Spinal cord (tissue), 10 donors: Measurements from ENCODE around the gene OGFOD3. TPM values are rescaled to one million over a fixed set of nuclear protein-coding genes. Genes with fewer than 3 reads are reported as not detected.
"Not testable (repeated sequence)": the region's sequence is repeated elsewhere in the genome, so short reads cannot be mapped to it uniquely, and the experiment has no call there.

Experiments used
- DNase-seq, 6 donors: peaks; one replicate each; pipeline versions ENCODE4 v3.0.0 to v3.0.0-alpha.2; 2013 to 2015; ENCODE audit warnings: low spot score in 6 of 6, low read depth in 4 of 6
- H3K27ac ChIP-seq: one replicate; pipeline ENCODE4 v1.5.1; 2013; ENCODE audit warnings: low read depth, low read length, control low read depth
- H3K27me3 ChIP-seq: one replicate; pipeline ENCODE4 v1.6.1; 2013; ENCODE audit warnings: low read length; ENCODE audit not compliant: control insufficient read depth, insufficient read depth
- H3K36me3 ChIP-seq: one replicate; pipeline ENCODE4 v1.6.1; 2013; ENCODE audit warnings: low read length; ENCODE audit not compliant: control insufficient read depth, insufficient read depth
- H3K4me1 ChIP-seq: one replicate; pipeline ENCODE4 v1.6.1; 2013; ENCODE audit warnings: low read length; ENCODE audit not compliant: control insufficient read depth, insufficient read depth
- H3K4me3 ChIP-seq: one replicate; pipeline ENCODE4 v1.5.1; 2013; ENCODE audit warnings: low read depth, low read length, control low read depth
- H3K9me3 ChIP-seq: one replicate; pipeline ENCODE4 v1.6.1; 2013; ENCODE audit warnings: low read length; ENCODE audit not compliant: control insufficient read depth, insufficient read depth
- WGBS: methylation state at CpG from one replicate; pipeline ENCODE4 v1.1.5; 2013; ENCODE audit warnings: missing lambda C conversion rate; ENCODE audit not compliant: insufficient coverage; 5-methylcytosine and 5-hydroxymethylcytosine counted together
- polyA plus RNA-seq, 2 donors: library from polyadenylated mRNA; unstranded; fragments of 120-200 nt; gene quantifications; one replicate each; pipeline ENCODE4 v1.2.1, GENCODE V29; 2013; ENCODE audit not compliant: insufficient read length in 2 of 2
- total RNA-seq, 2 donors: library from RNA; depleted of rRNA in 1 of 2; stranded (reverse); fragments of 120-200 nt in 1 of 2; fragments of >200 nt in 1 of 2; gene quantifications; one replicate each; pipeline versions ENCODE4 v1.2.3 to v1.2.4, GENCODE V29; 2013 to 2014
- donor health status: healthy.

The OGFOD3 gene
- total and polyA plus RNA-seq, 4 donors: 12.5 to 31.1 (median 27.2) TPM

DNA sequence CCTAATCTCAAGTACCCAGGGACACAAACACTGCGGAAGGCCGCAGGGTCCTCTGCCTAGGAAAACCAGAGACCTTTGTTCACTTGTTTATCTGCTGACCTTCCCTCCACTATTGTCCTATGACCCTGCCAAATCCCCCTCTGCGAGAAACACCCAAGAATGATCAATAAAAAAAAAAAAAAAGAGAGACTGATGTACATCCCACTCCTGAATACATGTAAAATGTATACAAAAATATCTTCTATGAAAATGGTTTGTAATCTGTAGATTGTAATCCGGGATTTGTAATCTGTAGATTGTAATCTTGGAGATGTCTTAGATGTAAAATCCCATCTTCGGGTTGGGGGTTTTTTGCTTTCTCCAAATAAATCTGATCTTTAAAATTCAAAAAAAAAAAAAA lies 41.1 kb downstream of the OGFOD3 start:
- not testable (repeated sequence) for H3K27ac ChIP-seq, DNase-seq, H3K36me3 ChIP-seq, H3K4me3 ChIP-seq, H3K9me3 ChIP-seq
- Histone ChIP-seq H3K4me1 (peaks cover 18% of the 10 kb centered on the region), H3K27me3 (peaks cover 35% of the 10 kb centered on the region)
- no CpG with 5 or more reads among the region's 5 CpGs for WGBS

DNA sequence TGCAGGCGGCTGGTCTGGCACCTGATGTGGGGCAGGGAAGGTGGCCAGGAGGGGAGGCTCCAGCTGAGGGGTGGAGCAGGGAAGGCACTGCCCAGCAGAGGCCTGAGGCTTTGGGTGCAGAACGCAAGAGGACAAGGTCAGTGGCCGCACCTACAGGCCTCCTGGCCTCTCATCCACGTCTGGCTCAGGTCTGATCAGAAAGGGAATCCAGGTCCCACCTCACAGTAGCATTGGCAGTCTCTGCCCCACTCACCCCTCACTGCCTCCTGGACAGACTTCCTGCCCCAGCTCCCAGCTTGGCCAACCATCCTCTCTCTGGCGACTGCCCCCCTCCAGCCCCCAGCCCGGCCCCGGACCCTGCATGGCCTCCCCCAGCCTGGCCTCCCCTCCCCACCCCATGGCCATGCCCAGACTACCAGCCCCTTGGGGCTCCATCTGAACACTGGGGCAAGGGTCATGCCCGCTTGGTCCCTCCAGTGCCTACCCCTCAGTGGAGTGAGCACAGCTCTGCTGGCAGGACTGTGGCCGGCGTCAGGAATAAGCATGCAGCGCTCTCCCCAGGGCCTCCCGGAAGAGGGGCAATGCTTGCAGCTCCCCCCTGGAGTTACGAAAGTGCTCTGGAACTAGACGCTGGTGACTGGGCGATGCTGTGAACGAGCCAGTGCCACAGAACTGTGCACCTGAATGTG lies 42.2 kb downstream of the OGFOD3 start:
- Histone ChIP-seq H3K27me3 (peaks cover 42% of the 10 kb centered on the region), H3K4me3 (no peak overlapping the region), H3K36me3 (peaks cover 3% of the 10 kb centered on the region), H3K4me1 (peaks cover 25% of the 10 kb centered on the region), H3K9me3 (no peaks in the 10 kb centered on the region), H3K27ac (no peak overlapping the region)
- no peak for DNase-seq
- 76% methylated on average over 14 of the region's 16 CpGs for WGBS

DNA sequence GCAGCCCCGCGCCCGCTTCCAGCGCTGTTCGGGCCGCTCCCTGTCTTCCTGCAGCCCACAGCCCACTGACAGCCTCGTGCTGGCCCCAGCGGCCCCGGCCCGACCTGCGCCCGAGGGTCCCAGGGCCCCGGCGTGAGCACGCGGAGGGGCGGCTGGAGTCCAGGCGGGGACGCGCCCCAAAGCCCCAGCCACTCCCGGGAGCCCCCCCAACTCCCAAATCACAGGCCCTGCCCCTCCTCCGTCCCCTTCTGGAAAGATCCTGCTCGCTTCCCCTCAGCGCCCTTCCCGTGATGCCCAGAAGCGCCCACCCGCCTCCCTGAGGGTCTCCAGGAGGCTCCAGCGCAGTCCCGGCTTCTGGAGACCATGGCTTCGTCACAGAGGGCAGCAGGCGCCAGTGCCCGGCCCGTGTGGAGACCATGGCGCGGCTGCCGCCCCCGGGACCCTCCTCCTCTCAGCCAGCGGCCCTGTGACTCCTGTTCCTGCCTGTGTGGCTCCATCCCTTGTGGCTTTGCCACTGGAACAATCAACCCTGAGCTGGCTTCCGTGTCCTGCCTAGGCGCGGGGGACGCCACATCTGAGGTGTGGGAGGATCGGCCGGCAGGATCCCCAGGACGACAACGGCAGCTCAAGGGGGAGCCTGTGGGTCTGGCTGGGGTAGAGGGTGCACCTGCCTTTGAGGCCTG lies 42.9 kb downstream of the OGFOD3 start:
- H3K27ac ChIP-seq: no peak overlapping the region
- peaks cover 46% of the 10 kb centered on the region for H3K27me3 ChIP-seq
- no peaks in the 10 kb centered on the region for H3K9me3 ChIP-seq
- H3K4me1 ChIP-seq: peaks cover 32% of the 10 kb centered on the region
- WGBS: 59% methylated on average over 46 of the region's 46 CpGs
- DNase-seq: no peak
- peaks cover 3% of the 10 kb centered on the region for H3K36me3 ChIP-seq
- H3K4me3 ChIP-seq: no peak overlapping the region

DNA sequence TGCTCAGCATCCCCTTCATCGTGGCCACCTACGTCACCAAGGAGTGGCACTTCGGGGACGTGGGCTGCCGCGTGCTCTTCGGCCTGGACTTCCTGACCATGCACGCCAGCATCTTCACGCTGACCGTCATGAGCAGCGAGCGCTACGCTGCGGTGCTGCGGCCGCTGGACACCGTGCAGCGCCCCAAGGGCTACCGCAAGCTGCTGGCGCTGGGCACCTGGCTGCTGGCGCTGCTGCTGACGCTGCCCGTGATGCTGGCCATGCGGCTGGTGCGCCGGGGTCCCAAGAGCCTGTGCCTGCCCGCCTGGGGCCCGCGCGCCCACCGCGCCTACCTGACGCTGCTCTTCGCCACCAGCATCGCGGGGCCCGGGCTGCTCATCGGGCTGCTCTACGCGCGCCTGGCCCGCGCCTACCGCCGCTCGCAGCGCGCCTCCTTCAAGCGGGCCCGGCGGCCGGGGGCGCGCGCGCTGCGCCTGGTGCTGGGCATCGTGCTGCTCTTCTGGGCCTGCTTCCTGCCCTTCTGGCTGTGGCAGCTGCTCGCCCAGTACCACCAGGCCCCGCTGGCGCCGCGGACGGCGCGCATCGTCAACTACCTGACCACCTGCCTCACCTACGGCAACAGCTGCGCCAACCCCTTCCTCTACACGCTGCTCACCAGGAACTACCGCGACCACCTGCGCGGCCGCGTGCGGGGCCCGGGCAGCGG lies 43.6 kb downstream of the OGFOD3 start:
- peaks cover 46% of the 10 kb centered on the region for H3K27me3 ChIP-seq
- peaks cover 3% of the 10 kb centered on the region for H3K36me3 ChIP-seq
- no peak overlapping the region for H3K27ac ChIP-seq
- peaks cover 30% of the 10 kb centered on the region for H3K4me1 ChIP-seq
- H3K9me3 ChIP-seq: no peaks in the 10 kb centered on the region
- DNase-seq: peak in 2 of 6 donors; percentile 29 to 40
- no peak overlapping the region for H3K4me3 ChIP-seq
- WGBS: 27% methylated on average over 79 of the region's 79 CpGs

DNA sequence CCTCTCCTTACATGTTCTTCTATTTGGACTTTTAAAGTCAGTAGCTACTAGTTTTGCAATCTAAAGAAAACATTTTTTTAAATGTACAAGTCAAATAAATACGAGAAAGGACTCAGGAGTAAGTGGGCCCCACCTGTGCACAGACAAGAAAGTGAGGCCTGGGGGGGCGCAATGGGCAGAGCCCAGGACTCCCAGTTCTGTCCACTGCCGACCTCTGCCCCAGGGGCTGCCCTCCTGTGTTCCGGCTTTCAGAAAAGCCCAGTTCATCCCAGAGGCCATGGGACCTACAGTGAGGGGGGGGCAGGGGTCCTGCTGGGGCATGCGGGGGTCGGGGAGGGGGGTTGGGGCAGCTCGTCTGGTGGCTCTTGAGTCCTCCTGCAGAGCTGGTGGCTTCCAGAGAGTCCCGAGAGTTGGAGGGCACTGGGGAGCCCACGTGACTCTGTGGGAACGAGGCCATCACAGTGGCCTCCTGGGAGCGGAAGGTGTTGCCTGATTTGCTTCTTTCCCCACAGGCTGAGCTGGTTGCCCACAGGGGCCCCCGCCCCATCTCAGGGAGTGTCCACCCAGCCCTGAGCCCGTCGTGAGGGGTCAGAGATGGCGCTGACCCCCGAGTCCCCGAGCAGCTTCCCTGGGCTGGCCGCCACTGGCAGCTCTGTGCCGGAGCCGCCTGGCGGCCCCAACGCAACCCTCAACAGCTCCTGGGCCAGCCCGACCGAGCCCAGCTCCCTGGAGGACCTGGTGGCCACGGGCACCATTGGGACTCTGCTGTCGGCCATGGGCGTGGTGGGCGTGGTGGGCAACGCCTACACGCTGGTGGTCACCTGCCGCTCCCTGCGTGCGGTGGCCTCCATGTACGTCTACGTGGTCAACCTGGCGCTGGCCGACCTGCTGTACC lies 44.4 kb downstream of the OGFOD3 start:
- peaks cover 52% of the 10 kb centered on the region for H3K27me3 ChIP-seq
- 84% methylated on average over 34 of the region's 37 CpGs for WGBS
- no peak overlapping the region for H3K27ac ChIP-seq
- no peak overlapping the region for H3K4me3 ChIP-seq
- no peak for DNase-seq
- H3K9me3 ChIP-seq: no peaks in the 10 kb centered on the region
- H3K36me3 ChIP-seq: peaks cover 3% of the 10 kb centered on the region
- H3K4me1 ChIP-seq: peaks cover 26% of the 10 kb centered on the region

DNA sequence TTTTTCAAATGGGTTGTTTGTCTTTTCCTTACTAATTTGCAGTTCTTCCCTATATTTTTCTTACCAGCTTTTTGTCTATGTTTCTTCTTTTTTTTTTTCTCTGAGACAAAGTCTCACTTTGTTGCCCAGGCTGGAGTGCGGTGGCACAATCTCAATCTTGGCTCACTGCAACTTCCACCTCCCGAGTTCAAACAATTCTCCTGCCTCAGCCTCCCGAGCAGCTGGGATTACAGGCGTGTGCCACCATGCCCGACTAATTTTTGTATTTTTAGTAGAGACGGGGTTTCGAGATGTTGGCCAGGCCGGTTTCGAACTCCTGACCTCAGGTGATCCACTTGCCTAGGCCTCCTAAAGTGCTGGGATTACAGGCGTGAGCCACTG lies 45.3 kb downstream of the OGFOD3 start:
- WGBS: 92% methylated on average over 7 of the region's 10 CpGs
- not testable (repeated sequence) for H3K27ac ChIP-seq, H3K36me3 ChIP-seq, DNase-seq, H3K4me3 ChIP-seq, H3K9me3 ChIP-seq
- peaks cover 19% of the 10 kb centered on the region for H3K4me1 ChIP-seq
- peaks cover 52% of the 10 kb centered on the region for H3K27me3 ChIP-seq

DNA sequence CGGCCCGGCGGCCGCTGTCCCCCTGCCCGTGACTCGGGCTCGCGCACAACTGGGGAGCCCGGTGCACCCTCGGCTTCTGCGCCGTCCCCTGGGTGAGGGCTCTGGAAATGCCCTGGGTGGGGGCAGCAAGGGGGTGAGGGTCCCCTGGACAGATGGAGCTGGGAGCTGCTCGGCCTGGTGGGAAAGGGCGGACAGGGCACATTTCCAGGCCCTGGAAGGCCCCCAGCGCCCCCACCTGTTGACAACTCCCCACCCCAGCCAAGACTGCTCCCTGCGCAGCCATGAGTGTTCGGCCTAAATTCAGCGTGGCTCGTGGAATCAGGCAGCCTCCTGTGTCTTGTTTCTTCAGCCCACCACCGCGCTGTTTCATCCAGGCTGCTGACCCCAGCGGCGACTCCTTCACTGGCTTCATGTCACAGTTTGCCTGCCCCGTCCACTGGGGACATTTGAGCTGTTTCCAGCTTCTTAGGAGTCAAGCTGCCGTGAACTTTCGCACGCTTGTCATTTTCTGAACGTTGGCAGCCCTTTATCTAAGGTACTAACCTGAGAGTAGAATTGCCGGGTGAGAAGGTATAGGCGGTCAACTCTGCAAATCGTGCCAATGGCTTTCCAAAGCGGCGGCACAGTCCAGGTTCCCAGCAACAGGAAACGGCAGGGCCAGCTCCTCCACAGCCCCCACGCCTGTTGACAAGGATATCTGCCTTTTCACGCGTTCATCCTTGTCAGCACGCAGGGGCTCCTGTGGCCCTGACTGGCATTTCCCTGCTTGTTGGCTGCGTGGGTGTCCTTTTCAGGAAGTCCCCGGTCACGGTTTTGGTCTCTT lies 45.9 kb downstream of the OGFOD3 start:
- peaks cover 3% of the 10 kb centered on the region for H3K36me3 ChIP-seq
- H3K4me1 ChIP-seq: peaks cover 18% of the 10 kb centered on the region
- H3K27me3 ChIP-seq: peaks cover 52% of the 10 kb centered on the region
- DNase-seq: no peak
- WGBS: 46% methylated on average over 40 of the region's 41 CpGs
- no peak overlapping the region for H3K4me3 ChIP-seq
- no peak overlapping the region for H3K27ac ChIP-seq
- H3K9me3 ChIP-seq: no peaks in the 10 kb centered on the region

DNA sequence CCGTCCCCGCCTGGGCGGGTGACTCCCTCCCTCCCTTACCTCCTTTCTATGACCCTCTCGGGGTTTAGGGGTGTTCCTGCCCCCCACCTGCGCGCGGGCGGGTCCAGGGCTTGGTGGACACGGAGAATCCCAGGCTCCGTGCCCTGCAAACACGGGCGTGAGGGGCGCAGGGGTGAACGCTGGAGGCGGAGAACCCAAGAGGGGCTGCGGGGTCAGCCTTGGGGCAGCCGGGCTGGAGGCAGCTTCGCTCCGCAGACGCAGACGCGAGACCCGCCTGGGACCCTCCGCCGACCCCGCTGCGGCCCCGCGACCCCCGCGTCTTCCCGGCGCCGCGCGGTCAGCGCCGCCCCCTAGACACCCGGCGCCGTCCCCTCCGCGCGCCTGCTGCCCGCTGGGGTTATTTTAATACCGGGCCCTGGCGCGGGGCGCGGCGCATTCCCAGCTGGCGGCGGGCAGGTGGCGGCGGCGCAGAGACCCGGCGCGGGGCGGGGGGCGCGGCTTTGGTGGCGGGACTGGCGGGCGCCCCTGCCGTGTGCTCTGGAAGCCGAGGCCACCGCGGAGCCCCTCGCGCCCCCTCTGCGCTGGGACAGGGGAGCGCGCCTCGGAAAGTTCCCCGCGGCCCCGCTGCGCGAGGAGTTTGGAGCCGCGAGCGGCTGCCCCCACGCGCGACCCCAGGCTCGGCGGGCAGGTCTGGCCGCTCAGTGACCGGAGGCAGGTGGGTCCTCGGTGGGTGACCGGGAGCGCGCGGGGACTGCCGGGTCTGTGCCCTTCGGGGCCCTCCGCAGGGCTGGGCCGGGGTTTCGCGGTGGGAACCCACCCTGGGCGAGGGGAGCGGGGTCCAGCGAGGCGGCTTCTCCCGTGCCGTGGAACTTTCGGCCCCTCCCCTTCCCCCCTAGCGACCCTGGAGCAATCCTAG lies 46.8 kb downstream of the OGFOD3 start, which contains the start of gene UTS2R:
TSS of gene UTS2R (plus strand) at position 433 of the 916 bp plus-strand sequence. CDS start 2,560 bp downstream, outside the sequence.
- Histone ChIP-seq H3K9me3 (no peaks in the 10 kb centered on the region), H3K27ac (no peak within 1 kb of the TSS), H3K27me3 (peaks cover 52% of the 10 kb centered on the region), H3K36me3 (peaks cover 3% of the 10 kb centered on the region), H3K4me1 (peaks cover 18% of the 10 kb centered on the region), H3K4me3 (no peak within 1 kb of the TSS)
- no peak for DNase-seq
- WGBS: 3% methylated on average over 104 of the region's 109 CpGs
